Activated CD4-positive, alpha-beta T cell treated with anti-CD3 and anti-CD28 coated beads for 24 hours (primary cell): Measurements from ENCODE around the gene IFNAR1.

Experiments used
- DNase-seq, 2 donors: peaks; one replicate each; pipeline ENCODE4 v3.0.0-alpha.2; 2020; ENCODE audit warnings: low read depth in 2 of 2

Gene IFNAR1

GRCh38 chr21:33324291-33325221, at the start of gene IFNAR1:
Gene IFNAR1, plus strand, starts transcription at chr21:33324970. Its CDS starts 86 bp downstream, at chr21:33325056.
- peak; percentile 99 for DNase-seq

GRCh38 chr21:33278721-33279120, 46.0 kb upstream of the IFNAR1 start:
- DNase-seq = no peak

- DNase-seq = no peak
Observed at GRCh38 chr21:33279330-33279820, 45.4 kb upstream of the IFNAR1 start.

GRCh38 chr21:33281096-33281652, 43.6 kb upstream of the IFNAR1 start:
- no peak for DNase-seq

GRCh38 chr21:33283203-33283602, 41.6 kb upstream of the IFNAR1 start:
- DNase-seq = no peak

GRCh38 chr21:33286076-33286475, 38.7 kb upstream of the IFNAR1 start:
- no peak for DNase-seq

- no peak for DNase-seq
Observed at GRCh38 chr21:33286600-33287456, 37.9 kb upstream of the IFNAR1 start.

GRCh38 chr21:33289199-33289819, 35.5 kb upstream of the IFNAR1 start:
- DNase-seq = no peak

- no peak for DNase-seq
Observed at GRCh38 chr21:33290441-33290840, 34.3 kb upstream of the IFNAR1 start.

- no peak for DNase-seq
Observed at GRCh38 chr21:33291686-33292085, 33.1 kb upstream of the IFNAR1 start.

- no peak for DNase-seq
Observed at GRCh38 chr21:33292724-33293123, 32.0 kb upstream of the IFNAR1 start.

- DNase-seq = no peak
Observed at GRCh38 chr21:33293136-33293535, 31.6 kb upstream of the IFNAR1 start.

GRCh38 chr21:33293811-33294216, 31.0 kb upstream of the IFNAR1 start:
- DNase-seq = no peak

GRCh38 chr21:33296156-33296555, 28.6 kb upstream of the IFNAR1 start:
- DNase-seq = no peak

GRCh38 chr21:33299181-33299752, 25.5 kb upstream of the IFNAR1 start:
- peak; percentile 16 to 23 for DNase-seq

- DNase-seq = no peak
Observed at GRCh38 chr21:33300701-33301631, 23.8 kb upstream of the IFNAR1 start.

- DNase-seq = no peak
Observed at GRCh38 chr21:33301632-33302002, 23.2 kb upstream of the IFNAR1 start.

GRCh38 chr21:33302055-33302454, 22.7 kb upstream of the IFNAR1 start:
- no peak for DNase-seq

- no peak for DNase-seq
Observed at GRCh38 chr21:33302796-33303195, 22.0 kb upstream of the IFNAR1 start.

GRCh38 chr21:33305344-33305671, 19.5 kb upstream of the IFNAR1 start:
- DNase-seq = no peak
